ENCODE data around the gene NCKAP5.
A peak's percentile ranks its signal among the peaks of the same experiment; 100 is the strongest.

The NCKAP5 gene

DNA sequence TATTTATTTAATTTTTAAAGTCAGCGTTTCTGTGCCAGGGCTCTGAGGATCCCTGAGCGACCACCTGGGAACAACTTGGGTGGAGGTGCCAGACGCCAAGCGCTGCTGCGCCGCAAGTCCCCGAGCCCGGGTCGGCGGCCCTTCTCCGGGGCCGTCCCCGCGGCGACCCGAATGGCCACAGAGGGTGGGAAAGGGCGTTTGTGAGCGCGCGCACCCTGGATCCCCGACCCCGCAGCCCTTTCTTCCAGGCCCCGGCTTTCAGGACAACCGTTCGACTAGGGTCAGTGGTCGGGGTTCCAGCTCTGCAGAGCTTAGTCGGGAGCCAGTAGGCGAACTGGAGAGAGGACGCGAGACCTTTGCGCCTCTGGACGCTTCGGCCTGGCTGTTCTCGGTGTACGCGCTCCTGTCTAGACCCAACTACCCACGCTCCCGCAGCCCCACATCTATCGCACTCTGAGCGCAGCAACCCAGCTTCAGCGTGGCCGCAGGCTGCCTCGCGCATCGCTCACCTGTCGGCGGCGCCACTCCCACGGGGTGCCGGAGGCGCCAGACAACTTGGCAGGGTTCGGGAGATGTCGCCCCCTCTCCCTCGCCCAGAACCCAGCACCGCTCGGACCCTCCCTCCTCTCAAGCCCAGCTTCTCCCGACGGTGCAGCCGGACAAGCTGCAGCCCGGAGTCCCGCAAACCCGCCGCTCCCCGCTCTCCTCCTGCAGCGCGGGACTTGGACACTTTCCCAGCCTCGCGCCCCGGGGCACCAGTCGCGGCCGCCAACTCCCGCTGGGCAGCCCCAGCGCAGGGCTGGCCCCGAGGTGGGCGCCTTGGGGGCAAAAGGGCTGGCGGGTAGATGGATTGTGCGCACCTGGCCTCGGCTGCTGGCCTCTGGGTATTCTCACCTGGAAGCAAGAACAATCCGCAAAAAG lies 899.0 kb downstream of the NCKAP5 start:
- no peak for DNase-seq (ENCODE audit: extremely low read depth, insufficient read length)
- TF ChIP-seq, protein P1, sequence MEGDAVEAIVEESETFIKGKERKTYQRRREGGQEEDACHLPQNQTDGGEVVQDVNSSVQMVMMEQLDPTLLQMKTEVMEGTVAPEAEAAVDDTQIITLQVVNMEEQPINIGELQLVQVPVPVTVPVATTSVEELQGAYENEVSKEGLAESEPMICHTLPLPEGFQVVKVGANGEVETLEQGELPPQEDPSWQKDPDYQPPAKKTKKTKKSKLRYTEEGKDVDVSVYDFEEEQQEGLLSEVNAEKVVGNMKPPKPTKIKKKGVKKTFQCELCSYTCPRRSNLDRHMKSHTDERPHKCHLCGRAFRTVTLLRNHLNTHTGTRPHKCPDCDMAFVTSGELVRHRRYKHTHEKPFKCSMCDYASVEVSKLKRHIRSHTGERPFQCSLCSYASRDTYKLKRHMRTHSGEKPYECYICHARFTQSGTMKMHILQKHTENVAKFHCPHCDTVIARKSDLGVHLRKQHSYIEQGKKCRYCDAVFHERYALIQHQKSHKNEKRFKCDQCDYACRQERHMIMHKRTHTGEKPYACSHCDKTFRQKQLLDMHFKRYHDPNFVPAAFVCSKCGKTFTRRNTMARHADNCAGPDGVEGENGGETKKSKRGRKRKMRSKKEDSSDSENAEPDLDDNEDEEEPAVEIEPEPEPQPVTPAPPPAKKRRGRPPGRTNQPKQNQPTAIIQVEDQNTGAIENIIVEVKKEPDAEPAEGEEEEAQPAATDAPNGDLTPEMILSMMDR (IDR thresholded peaks at IDR 0.05; ENCODE audit: insufficient read depth, low read length, poor library complexity, severe bottlenecking): no peak
- Histone ChIP-seq H3K4me3 (replicated peaks; ENCODE audit: low read depth, low read length) (no peak overlapping the region), H3K36me3 (ENCODE audit: control insufficient read depth, insufficient read depth, low read length) (no peaks in the 10 kb centered on the region), H3K27me3 (replicated peaks; ENCODE audit: control insufficient read depth, insufficient read depth, low read length) (no peaks in the 10 kb centered on the region; the same call in 1 of the 2 replicates)

DNA sequence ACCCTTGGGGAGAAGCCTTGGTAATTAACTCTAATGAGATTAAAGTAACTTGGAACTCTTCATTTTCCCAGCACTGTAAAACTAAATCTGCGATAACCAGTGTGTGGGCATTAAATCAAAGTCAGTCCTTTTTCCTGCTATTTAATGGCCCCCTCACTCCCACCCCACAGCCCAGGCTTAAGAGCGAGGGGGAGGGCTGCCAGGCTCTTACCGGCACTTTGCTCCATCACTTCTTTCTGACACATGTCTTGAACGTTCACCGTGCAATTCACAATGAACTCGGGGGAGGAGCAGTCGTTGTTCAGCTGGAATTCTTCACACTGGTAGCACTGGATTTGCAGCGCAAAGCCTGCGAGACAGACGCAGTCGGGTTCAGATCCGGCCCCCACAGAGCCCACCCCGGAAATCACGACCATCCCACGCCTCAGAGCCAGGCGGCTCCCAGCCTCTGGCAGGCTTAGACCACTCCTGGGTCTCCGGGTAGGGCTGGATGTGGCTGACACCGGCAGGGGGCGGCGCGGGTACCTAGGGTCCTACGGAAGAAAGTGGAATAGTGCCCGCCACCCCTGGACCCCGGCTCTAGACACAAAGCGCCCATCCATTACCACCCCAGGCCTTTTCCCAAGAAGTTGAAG lies 900.0 kb downstream of the NCKAP5 start:
- H3K4me3 ChIP-seq (replicated peaks; ENCODE audit: low read depth, low read length): no peak overlapping the region
- H3K27me3 ChIP-seq (replicated peaks; ENCODE audit: control insufficient read depth, insufficient read depth, low read length): no peaks in the 10 kb centered on the region; the same call in 1 of the 2 replicates
- no peak for DNase-seq (ENCODE audit: extremely low read depth, insufficient read length)
- TF ChIP-seq, protein P1 (IDR thresholded peaks at IDR 0.05; ENCODE audit: insufficient read depth, low read length, poor library complexity, severe bottlenecking): peak; percentile 13
- H3K36me3 ChIP-seq (ENCODE audit: control insufficient read depth, insufficient read depth, low read length): no peaks in the 10 kb centered on the region

DNA sequence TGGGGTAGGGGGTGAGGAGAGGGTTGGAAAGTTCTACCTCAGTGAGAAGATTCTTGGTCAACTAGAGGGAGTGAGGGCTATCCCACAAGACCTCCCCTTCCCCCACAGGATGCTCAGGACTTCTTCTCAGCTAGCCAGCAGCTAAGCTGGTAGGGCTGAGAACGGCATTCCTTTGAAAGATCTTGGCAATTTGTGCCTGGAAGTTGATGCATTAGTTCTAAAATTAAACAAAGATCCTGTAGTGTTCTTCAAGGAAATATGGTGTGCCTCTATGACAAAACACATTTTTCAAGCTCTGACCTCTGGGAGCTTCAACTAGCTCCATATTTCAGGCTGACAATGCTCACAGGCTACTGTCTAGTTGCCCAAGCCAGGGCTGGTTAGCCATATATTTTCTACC lies 900.6 kb downstream of the NCKAP5 start:
- Histone ChIP-seq H3K27me3 (replicated peaks; ENCODE audit: control insufficient read depth, insufficient read depth, low read length) (no peaks in the 10 kb centered on the region; the same call in 1 of the 2 replicates), H3K36me3 (ENCODE audit: control insufficient read depth, insufficient read depth, low read length) (no peaks in the 10 kb centered on the region)

DNA sequence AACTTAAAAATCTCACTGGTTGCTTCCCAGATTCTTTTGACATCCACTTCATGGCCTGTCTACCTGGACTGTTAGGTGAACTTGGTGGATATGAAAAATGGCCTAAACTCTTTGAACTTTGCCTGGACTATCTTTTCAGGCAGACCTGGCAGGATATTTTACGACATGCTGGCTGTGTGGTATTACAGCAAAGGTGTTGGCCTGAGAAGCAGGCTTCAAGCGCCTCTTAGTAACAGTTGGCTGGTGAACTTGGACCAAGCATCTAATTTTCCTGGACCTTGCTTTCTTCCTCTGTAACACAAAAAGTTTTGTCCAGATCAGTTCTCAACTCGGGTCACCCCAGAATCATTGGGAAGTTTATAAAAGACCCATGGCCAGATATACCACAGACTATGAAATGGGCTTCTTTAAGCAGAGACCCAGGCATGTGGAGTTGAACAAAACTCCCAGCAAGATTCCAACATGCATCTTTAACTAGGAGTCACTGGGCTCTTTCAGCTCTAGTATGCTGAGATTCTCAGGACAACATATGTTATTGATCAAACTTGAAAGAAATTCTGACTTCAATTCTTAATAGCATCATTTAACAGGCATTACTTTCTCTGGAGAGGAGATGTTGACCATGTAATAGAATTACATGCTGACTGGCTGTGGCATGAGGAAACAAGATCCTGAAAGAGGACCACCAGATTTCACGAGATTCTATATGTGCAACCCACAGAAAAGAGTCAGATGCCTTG lies 902.7 kb downstream of the NCKAP5 start:
- TF ChIP-seq, protein P1 (IDR thresholded peaks at IDR 0.05; ENCODE audit: insufficient read depth, low read length, poor library complexity, severe bottlenecking): no peak
- no peaks in the 10 kb centered on the region for H3K36me3 ChIP-seq (ENCODE audit: control insufficient read depth, insufficient read depth, low read length)
- no peak for DNase-seq (ENCODE audit: extremely low read depth, insufficient read length)
- H3K27me3 ChIP-seq (replicated peaks; ENCODE audit: control insufficient read depth, insufficient read depth, low read length): no peaks in the 10 kb centered on the region; the same call in none of the 2 replicates
- no peak overlapping the region for H3K4me3 ChIP-seq (replicated peaks; ENCODE audit: low read depth, low read length)

More for the DNA sequence above, 900.6 kb downstream of the NCKAP5 start:
- DNase-seq (ENCODE audit: extremely low read depth, insufficient read length): no peak
- no peak overlapping the region for H3K4me3 ChIP-seq (replicated peaks; ENCODE audit: low read depth, low read length)
- TF ChIP-seq, protein P1 (IDR thresholded peaks at IDR 0.05; ENCODE audit: insufficient read depth, low read length, poor library complexity, severe bottlenecking): no peak

DNA sequence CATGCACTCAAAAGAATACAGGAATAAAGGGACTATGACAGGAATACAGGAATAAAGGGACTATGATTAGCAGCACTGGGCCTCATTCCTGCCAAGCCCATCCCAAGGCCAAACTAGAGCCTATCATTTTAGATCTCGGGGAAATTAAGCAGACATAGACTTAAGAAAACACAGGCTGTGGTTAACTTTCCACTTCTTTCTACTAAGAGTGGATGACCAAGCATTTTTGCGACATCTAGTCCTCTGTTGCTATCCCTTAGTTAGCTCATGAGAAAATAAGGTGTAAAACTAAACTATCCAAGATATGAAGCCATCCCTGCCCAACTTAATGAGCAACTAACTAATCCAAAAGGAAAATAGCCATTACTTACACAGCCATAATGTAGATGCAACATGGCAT lies 904.2 kb downstream of the NCKAP5 start:
- Histone ChIP-seq H3K27me3 (replicated peaks; ENCODE audit: control insufficient read depth, insufficient read depth, low read length) (no peaks in the 10 kb centered on the region; the same call in none of the 2 replicates), H3K4me3 (replicated peaks; ENCODE audit: low read depth, low read length) (no peak overlapping the region), H3K36me3 (ENCODE audit: control insufficient read depth, insufficient read depth, low read length) (no peaks in the 10 kb centered on the region)
- no peak for DNase-seq (ENCODE audit: extremely low read depth, insufficient read length)
- TF ChIP-seq, protein P1 (IDR thresholded peaks at IDR 0.05; ENCODE audit: insufficient read depth, low read length, poor library complexity, severe bottlenecking): no peak

All from GM06990 (cell line).